Nucleus accumbens (tissue), 56 donors: Measurements from ENCODE around the gene RNF141.

Experiments
- DNase-seq, 56 donors: peaks; one replicate each; lab custom pipeline; 2025; lab: John Stamatoyannopoulos, UW

The RNF141 gene

DNA sequence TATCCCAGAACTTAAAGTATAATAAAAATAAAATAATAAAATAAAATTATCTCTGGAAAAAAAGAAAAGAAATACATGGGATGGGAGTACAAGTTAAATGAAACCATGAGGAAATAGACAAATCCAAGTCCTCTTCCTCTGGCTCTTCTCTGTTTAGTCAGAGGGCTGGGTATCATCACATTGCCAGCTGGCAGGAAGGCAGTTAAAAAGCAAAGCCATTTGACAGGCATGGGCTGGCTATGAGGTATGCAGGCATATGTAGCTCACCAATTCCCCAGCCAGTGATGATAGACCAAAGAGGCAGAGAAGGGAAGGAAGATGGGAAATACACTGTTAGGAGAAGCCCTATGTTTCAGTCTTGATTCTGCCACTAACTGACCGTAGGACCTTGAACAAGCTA lies 21.0 kb upstream of the RNF141 start:
- no peak for DNase-seq

DNA sequence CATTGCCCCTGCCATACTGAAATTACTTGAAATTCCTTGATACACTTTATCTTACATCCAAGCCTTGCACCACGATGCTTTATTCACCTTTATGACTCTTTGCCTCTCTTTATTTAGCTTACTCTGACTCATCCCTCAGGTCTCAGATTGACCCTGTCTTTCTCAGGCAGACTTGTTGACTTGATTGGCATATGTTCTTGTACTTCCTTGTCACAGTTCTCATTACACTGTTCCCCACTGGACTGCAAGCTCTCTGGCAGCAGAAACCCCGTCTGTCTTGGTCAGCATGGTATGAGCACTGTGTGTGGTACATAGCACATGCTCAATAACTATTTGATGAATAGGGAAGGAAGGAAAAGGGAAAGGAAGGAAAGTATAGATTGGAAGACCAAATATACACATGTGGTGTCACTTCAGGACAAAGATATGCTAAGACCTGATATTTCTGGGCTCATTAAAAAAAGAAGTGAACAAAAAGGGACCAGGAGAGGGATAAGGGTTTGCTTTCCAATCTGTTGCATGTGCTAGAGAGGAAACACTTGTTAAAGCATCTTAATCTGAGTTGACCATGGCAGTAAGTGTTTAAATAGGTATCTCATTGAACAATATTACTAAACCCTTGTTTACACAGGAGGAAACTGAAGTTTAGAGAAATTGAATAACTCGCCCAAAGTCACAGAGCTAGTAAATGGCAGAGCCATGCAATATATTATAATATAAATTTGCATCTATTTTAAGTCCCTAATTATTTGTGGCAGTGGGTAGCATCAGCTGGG lies 20.2 kb upstream of the RNF141 start:
- no peak for DNase-seq

DNA sequence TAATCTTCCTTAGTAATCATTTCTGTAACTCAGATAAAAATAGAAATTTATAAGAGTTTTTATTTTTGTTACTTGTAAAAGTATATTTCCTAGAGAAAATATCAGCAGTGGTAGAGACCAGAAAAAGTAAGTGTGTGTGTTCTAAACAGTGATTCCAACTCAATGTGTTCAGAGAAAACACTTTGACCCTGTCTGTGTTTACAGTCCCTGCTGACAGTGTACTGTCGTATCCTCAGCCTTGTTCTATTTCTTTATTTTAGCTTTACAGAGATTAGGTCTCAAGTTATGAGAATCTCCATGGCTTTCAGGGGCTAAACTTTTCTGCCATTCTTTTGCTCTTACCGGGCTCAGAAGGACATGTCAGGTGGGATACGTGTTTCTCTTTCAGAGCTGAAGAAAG lies 17.3 kb upstream of the RNF141 start:
- no peak for DNase-seq

DNA sequence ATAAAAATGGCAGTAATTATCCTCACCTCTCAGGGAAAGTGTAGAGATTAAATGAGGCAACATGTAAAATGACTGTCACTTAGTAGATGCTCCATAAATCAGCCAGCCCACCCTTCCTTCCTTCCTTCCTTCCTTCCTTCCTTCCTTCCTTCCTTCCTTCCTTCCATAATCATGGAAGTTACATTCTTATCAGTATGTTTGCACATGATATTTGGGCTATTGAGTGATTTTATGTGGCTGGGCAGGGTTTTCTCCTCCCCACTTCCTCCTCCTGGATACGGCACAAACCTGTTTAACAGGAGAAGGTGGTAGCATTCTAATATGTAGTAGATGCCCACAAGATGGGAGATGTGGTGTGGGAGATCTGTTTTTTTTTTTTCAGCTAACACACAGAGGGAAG lies 15.6 kb upstream of the RNF141 start:
- DNase-seq, result no peak

DNA sequence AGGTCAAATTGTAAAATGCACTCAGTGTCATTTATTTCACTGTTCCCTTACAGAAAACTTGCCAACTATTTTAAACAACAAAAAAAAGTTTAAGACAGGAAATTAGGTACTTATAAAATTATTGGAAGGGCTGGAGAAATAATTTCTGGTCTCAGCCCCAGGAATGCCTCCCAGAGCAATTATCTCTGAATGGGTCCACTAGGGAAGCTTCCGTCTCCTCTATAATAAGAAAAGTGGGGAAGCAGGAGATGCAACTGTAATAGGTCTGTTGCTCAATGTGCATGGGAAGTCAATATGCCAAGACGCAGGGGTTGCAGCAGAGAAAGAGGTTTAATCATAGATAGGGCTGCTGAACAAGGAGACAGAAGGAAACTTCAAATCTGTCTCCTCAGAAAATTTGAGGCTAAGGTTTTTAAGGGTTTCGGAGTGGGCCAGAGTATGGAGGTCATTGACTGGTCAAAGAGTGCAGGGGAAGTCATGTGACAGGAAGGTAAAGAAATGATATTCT lies 10.9 kb upstream of the RNF141 start:
- DNase-seq, result no peak

- DNase-seq, result no peak
These were observed 10.3 kb upstream of the RNF141 start for GRCh38 chr11:10551290-10551592.

GRCh38 chr11:10550503-10551289 lies 9.7 kb upstream of the RNF141 start:
- DNase-seq, result no peak

DNA sequence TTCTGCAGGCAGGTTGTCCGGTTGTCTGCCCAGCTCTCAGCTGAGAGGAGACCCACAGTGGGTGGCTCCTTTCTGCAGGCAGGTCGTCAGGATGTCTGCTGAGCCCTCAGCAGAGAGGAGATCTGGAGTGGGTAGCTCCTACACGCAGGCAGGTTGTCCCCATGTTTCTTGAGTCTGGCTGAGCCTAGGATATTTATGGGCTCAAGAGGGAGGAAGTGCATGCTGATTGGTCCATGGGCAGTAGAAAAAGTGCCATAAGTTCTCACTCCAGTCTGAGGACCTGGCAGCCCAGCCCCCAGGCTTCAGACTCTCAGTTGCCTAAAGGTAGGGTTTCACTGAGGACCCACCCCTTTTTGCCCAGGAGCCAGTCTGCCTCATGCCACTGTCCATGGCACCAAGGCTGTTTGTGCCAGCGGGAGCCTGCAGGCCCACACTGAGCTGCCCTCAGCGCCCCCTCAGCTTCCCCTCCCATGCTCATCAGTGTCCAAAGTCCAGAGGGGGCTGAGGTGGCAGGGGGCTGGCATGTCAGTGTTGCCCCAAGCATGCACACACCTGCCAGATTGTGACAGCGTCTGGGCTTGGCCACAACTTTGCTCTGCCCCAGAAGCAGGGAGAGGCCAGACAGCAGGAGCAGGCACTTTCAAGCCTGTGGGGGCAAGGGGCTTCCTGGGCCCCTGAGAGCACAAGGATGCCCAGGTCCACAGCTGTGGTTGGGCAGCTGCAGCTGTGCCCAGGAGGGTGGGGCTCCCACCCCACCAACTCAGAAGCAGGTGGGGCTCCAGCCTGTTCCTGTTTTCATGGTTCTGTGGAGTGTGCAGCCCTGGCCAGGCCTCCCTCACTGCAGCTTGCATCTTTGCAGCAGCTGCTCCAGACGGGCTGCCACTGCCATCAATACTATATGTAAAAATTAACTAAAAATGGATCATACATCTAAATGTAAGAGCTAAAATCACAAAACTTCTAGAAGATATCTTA lies 3.8 kb upstream of the RNF141 start:
- no peak for DNase-seq

DNA sequence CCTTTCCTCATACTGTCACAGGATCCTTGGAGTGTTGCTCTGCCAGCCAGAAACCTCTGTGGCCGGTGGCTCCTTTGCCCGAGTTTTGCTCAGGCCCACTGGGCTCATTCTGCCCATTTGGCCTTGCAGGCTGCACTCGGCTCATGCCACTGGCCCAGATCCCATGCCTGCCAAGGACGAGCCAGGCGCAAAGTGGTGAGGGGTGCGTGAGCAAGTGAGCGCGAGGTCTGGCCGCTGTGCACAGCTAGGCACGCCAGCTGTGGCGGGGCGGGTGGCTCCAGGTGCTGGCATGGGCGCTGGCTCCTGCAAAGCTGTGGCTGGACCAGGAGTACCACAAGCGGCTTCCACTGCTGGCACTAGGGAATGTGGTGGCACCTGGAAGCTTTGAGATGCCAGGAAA lies 2.8 kb upstream of the RNF141 start:
- DNase-seq, result no peak

DNA sequence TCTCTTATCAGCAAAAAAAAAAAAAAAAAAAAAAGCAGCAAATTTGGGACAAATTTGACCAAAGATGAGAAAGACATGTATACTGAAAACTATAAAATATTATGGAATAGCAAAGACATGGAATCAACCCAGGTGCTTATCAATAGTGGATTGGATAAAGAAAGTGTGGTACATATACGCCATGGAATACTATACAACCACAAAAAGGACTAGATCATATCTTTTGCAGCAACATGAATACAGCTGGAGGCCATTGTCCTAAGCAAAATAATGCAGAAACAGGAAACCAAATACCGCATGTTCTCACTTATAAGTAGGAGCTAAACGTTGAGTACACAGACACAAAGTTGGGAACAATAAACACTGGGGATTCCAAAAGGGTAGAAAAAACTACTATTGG lies 1.8 kb upstream of the RNF141 start:
- no peak for DNase-seq

- no peak for DNase-seq
These were observed 559 bp upstream of the RNF141 start for GRCh38 chr11:10541561-10541930.

DNA sequence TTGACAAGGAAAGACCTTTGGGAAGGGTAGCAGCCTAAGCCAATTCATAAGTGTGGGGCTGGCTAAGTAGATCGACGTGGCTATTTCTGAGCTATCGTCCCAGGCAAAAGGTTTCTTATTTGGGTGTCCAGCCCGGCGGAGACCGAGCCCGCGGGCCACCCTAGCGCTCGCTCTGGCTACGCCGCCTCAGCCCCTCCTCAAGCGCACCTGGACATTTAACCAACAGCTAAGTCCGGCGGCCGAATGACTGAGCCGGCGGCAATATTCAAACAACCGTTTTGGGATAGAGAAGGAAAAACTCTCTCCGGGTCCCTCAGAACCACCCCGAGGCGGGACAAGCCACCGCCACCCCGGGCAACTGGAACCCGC lies 457 bp downstream of the RNF141 start:
- DNase-seq, result peak in 6 of 56 donors; percentile 16 to 70 (median 58)

DNA sequence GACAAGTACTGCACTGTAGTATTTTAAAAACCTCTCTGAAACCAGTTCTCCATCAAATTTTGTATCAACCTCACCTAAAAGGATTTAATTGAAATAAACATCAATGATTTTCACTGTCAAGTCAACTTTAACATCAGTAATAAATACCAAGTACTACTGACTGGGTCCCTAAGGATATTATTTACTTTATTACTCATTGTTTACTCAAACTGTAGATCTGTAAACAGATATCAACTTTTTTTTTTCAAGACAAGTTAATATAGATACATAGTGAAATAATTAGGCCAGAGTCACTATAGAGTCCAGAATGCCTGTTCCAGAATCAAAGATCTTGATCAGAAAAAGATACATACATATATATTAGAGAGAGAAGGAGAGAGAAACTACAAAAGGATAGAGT lies 1.6 kb downstream of the RNF141 start:
- no peak for DNase-seq

DNA sequence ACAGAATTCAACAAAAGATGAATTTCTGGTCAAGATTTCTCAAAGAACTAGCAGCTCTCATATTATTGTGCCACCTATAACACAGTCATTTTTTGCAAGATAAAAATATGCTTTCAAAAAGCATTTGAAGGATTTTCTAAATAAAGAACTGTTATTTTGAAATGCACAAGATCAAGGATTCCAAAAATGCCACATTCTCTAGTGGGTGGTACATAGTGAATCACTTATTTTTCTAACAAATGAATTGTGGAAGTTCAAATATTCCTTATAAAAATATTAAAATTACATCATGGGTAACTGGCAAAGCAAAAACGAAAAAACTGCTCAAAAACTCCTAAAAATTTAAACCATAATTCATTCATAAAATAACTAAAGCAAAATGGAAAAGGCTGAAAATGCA lies 2.1 kb downstream of the RNF141 start:
- DNase-seq, result no peak

- DNase-seq, result no peak
These were observed 3.4 kb downstream of the RNF141 start for GRCh38 chr11:10537600-10537999.

GRCh38 chr11:10534316-10534715 lies 6.7 kb downstream of the RNF141 start:
- DNase-seq, result no peak

DNA sequence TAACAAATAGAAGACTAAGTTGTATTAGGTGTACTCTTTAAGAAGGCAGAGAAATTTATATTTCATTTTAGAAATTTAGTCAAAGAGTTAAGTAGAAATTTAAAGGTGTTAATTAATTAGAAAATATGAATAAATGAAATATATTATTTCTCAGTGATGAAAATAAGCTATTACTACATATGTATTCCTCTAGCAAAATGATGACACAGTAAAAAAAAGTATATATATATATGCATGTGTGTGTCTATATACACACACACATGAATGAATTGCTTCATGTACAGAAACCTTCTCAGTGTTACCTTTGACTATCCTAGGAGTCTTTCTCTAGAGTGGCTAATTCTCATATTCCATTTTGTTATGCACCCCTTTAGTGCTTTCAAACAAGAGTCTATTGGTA lies 7.7 kb downstream of the RNF141 start:
- no peak for DNase-seq

DNA sequence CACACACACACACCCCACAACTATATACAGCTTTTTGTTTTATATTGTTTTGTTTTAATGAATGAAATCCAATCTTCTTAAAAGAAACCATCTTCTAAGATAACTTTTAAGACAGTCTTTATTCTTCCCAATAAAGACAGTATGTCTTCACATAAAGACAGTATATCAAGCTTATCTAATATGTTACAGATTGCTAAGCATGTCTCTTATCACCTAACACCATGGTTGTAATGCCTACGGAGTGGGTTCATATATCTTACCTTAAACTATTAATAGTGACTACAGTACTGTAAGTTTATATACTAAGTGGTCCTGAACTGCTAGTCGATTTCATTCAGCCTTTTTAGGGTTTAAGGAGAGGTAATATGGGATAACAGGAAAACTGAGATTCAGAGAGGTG lies 8.5 kb downstream of the RNF141 start:
- no peak for DNase-seq

DNA sequence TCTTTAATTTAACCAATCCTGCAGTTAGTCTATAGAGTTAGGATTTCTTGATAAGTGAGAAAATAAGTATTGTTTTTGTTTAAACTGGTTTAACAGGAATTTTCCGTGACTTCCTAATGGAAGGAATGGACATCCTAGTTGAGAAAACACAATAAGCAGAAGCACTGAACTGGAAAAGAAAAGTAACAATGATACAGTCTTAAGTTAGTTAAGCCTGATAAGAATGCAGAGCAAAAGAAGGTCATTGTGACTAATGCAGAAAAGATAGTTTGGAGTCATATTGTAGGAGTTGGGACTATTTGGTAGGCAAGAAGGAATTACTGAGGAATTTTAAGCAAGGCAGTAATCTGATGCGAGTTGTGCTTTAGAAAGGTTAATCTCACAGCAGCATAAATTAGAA lies 11.7 kb downstream of the RNF141 start:
- no peak for DNase-seq

GRCh38 chr11:10528121-10528520 lies 12.9 kb downstream of the RNF141 start:
- no peak for DNase-seq
